Fibroblast of lung (primary cell): Measurements from ENCODE around the gene DAB1. TPM values are rescaled to one million over a fixed set of nuclear protein-coding genes. Genes with fewer than 3 reads are reported as not detected.
A peak's percentile ranks its signal among the peaks of the same experiment; 100 is the strongest.

ENCODE experiments used
- DNase-seq, 2 donors: peaks; one replicate each; pipeline versions ENCODE4 v3.0.0 to v3.0.0-alpha.2; 2010; ENCODE audit warnings: low read depth in 2 of 2
- H2AFZ ChIP-seq: 2 replicates; pipeline ENCODE4 v1.5.1; 2012; ENCODE audit warnings: low read length, control low read depth, inconsistent platforms
- H3K27ac ChIP-seq: 2 replicates; pipeline ENCODE4 v1.5.1; 2011; ENCODE audit warnings: low read length, control low read depth; ENCODE audit not compliant: insufficient read depth
- H3K27me3 ChIP-seq: 2 replicates; pipeline ENCODE4 v1.5.1; 2011; ENCODE audit warnings: mild to moderate bottlenecking, low read length; ENCODE audit not compliant: control insufficient read depth, insufficient read depth
- H3K36me3 ChIP-seq: 2 replicates; pipeline ENCODE4 v1.5.1; 2011; ENCODE audit warnings: low read length; ENCODE audit not compliant: control insufficient read depth, insufficient read depth
- H3K4me1 ChIP-seq: 2 replicates; pipeline ENCODE4 v1.5.1; 2011; ENCODE audit warnings: low read length; ENCODE audit not compliant: control insufficient read depth, insufficient read depth; ENCODE audit errors: extremely low read depth
- H3K4me2 ChIP-seq: 2 replicates; pipeline ENCODE4 v1.5.1; 2011; ENCODE audit warnings: low read length, control low read depth; ENCODE audit not compliant: insufficient read depth; ENCODE audit errors: extremely low read depth
- H3K4me3 ChIP-seq, 4 experiments: fragments of 200-600 bp in 1 of 4; sonication (generic) in 1 of 4; replicated peaks in 1 of 4; 2 replicates each; pipeline ENCODE4 v1.5.1; 2011 to 2016; ENCODE audit warnings: low read length in 4 of 4, low read depth in 3 of 4, mild to moderate bottlenecking in 3 of 4, control low read depth in 2 of 4, inconsistent platforms in 1 of 4, mixed read lengths in 1 of 4; ENCODE audit not compliant: insufficient read depth in 1 of 4; ENCODE audit errors: control extremely low read depth in 1 of 4
- H3K79me2 ChIP-seq: 2 replicates; pipeline ENCODE4 v1.5.1; 2012; ENCODE audit warnings: mild to moderate bottlenecking, low read length, inconsistent platforms; ENCODE audit not compliant: control insufficient read depth, insufficient read depth
- H3K9ac ChIP-seq: 2 replicates; pipeline ENCODE4 v1.5.1; 2011; ENCODE audit warnings: mild to moderate bottlenecking, low read length, control low read depth; ENCODE audit not compliant: insufficient read depth
- H3K9me3 ChIP-seq: 2 replicates; pipeline ENCODE4 v1.5.1; 2012; ENCODE audit warnings: low read depth, low read length; ENCODE audit not compliant: control insufficient read depth, insufficient read depth
- H4K20me1 ChIP-seq: 2 replicates; pipeline ENCODE4 v1.5.1; 2011; ENCODE audit warnings: low read length; ENCODE audit not compliant: control insufficient read depth, insufficient read depth; ENCODE audit errors: extremely low read depth
- CTCF ChIP-seq, 2 donors: IDR thresholded peaks in 1 of 2; conservative IDR thresholded peaks in 1 of 2; 1 replicate in 1 of 2; 2 replicates in 1 of 2; pipeline ENCODE4 v1.5.1; 2011 to 2012; ENCODE audit warnings: low read length in 2 of 2, control low read depth in 1 of 2, inconsistent platforms in 1 of 2, low read depth in 1 of 2, mild to moderate bottlenecking in 1 of 2
- EZH2 ChIP-seq: IDR thresholded peaks from 2 replicates; pipeline ENCODE4 v1.5.1; 2012; ENCODE audit warnings: low read length, control low read depth, mild to moderate bottlenecking; ENCODE audit errors: missing control alignments
- polyA plus RNA-seq, 2 donors: library from polyadenylated mRNA; depleted of rRNA in 1 of 2; stranded (reverse) in 1 of 2; unstranded in 1 of 2; fragments of >200 nt; gene quantifications; 2 replicates each; pipeline ENCODE4 v1.2.1, GENCODE V29; 2011 to 2012; ENCODE audit warnings: missing spikeins in 1 of 2
- total RNA-seq: library from RNA; depleted of rRNA; stranded (reverse); fragments of >200 nt; gene quantifications from 2 replicates; pipeline ENCODE4 v1.2.1, GENCODE V29; 2014

Gene DAB1
- total and polyA plus RNA-seq, 2 donors (not counting 1 experiment from before 2014, with no cell fraction given): 0.17 to 2.0 TPM

GRCh38 chr1:57421806-57422205 lies 2.1 kb downstream of the DAB1 start:
- no peak for DNase-seq
- Histone ChIP-seq H3K9ac (no peak overlapping the region), H3K4me1 (no peaks in the 10 kb centered on the region), H3K4me2 (peak overlapping the region; percentile 85), H3K36me3 (no peaks in the 10 kb centered on the region), H3K27ac (no peak overlapping the region), H4K20me1 (no peaks in the 10 kb centered on the region), H3K4me3 (peak overlapping the region in 3 of 4 experiments; percentile 14 to 51 (median 14)), H3K9me3 (no peaks in the 10 kb centered on the region), H2AFZ (no peak overlapping the region), H3K79me2 (no peaks in the 10 kb centered on the region), H3K27me3 (peaks cover 17% of the 10 kb centered on the region)
- no peak for TF ChIP-seq EZH2
- TF ChIP-seq CTCF (conservative IDR thresholded peaks at IDR 0.05 in 1 of 2, IDR thresholded peaks at IDR 0.05 in 1 of 2; ENCODE audit: low read depth in 1 of 2, low read length in 2 of 2): no peak

GRCh38 chr1:57420981-57421785 lies 2.7 kb downstream of the DAB1 start:
- no peaks in the 10 kb centered on the region for H3K9me3 ChIP-seq
- H3K79me2 ChIP-seq: no peaks in the 10 kb centered on the region
- no peak overlapping the region for H3K9ac ChIP-seq
- H3K4me3 ChIP-seq: no peak overlapping the region
- H3K27me3 ChIP-seq: peaks cover 17% of the 10 kb centered on the region
- no peak overlapping the region for H2AFZ ChIP-seq
- no peaks in the 10 kb centered on the region for H4K20me1 ChIP-seq
- H3K4me2 ChIP-seq: no peak overlapping the region
- H3K4me1 ChIP-seq: no peaks in the 10 kb centered on the region
- H3K36me3 ChIP-seq: no peaks in the 10 kb centered on the region
- no peak overlapping the region for H3K27ac ChIP-seq
- TF ChIP-seq EZH2: no peak
- no peak for TF ChIP-seq CTCF (conservative IDR thresholded peaks at IDR 0.05 in 1 of 2, IDR thresholded peaks at IDR 0.05 in 1 of 2; ENCODE audit: low read depth in 1 of 2, low read length in 2 of 2)
- DNase-seq: peak in 1 of 2 donors; percentile 4

- H3K4me2 ChIP-seq: no peak overlapping the region
- TF ChIP-seq CTCF (conservative IDR thresholded peaks at IDR 0.05 in 1 of 2, IDR thresholded peaks at IDR 0.05 in 1 of 2; ENCODE audit: low read depth in 1 of 2, low read length in 2 of 2): no peak
- no peak for TF ChIP-seq EZH2
- H3K9ac ChIP-seq: no peak overlapping the region
- no peaks in the 10 kb centered on the region for H3K4me1 ChIP-seq
- H3K36me3 ChIP-seq: no peaks in the 10 kb centered on the region
- peaks cover 9% of the 10 kb centered on the region for H3K27me3 ChIP-seq
- H3K4me3 ChIP-seq: no peak overlapping the region
- H3K27ac ChIP-seq: no peak overlapping the region
- no peak overlapping the region for H2AFZ ChIP-seq
- H3K9me3 ChIP-seq: no peaks in the 10 kb centered on the region
- H3K79me2 ChIP-seq: no peaks in the 10 kb centered on the region
- DNase-seq: no peak
- H4K20me1 ChIP-seq: no peaks in the 10 kb centered on the region
Measured at GRCh38 chr1:57418971-57419370, 4.9 kb downstream of the DAB1 start.
